Measurements from ENCODE around the gene ZFP91. TPM values are rescaled to one million over a fixed set of nuclear protein-coding genes. Genes with fewer than 3 reads are reported as not detected.

The ZFP91 gene
- total and polyA plus RNA-seq, 9 of the 15 experiments (the other 6 are each of a cell fraction or from before 2014, with no cell fraction given) = 17.6 to 58.3 (median 34.0) TPM

- H3K9ac ChIP-seq (ENCODE audit: insufficient read depth in 1 of 2, low read depth in 2 of 2, low read length in 2 of 2) = no peak overlapping the region
- WGBS (ENCODE audit: insufficient coverage, low coverage, missing lambda C conversion rate) = 6% methylated on average over 2 of the region's 2 CpGs
- no peak for DNase-seq (ENCODE audit: extremely low read depth in 1 of 4, low spot score in 3 of 4)
- no peak overlapping the region for H2AFZ ChIP-seq (ENCODE audit: low read depth, low read length)
- H3K9me1 ChIP-seq (ENCODE audit: control insufficient read depth, insufficient read depth, low read length) = no peaks in the 10 kb centered on the region
- in situ Hi-C loops (cut with MboI) (no loop called here), intact Hi-C loops (cut with micrococcal nuclease) (no loop called here)
- H3K4me3 ChIP-seq = no peak overlapping the region
- no peak overlapping the region for H3K4me2 ChIP-seq (ENCODE audit: insufficient read depth, low read length)
- no peaks in the 10 kb centered on the region for H3K36me3 ChIP-seq (ENCODE audit: control insufficient read depth, insufficient read depth, low read length)
- H3K27me3 ChIP-seq (ENCODE audit: control insufficient read depth in 2 of 2, insufficient read depth in 2 of 2, low read length in 2 of 2) = no peaks in the 10 kb centered on the region
- no peak overlapping the region for H3K27ac ChIP-seq (ENCODE audit: extremely low read depth, low read depth, low read length)
- no peak for TF ChIP-seq TAL1 (IDR thresholded peaks at IDR 0.05)
- TF ChIP-seq E2F8 (IDR thresholded peaks at IDR 0.05; ENCODE audit: low read depth, partially characterized antibody) = no peak
- TF ChIP-seq GMEB1 (CRISPR knock-in tag; IDR thresholded peaks at IDR 0.05) = no peak
- no peak for TF ChIP-seq BRCA1 (IDR thresholded peaks at IDR 0.05)
- TF ChIP-seq BRCA1 (CRISPR knock-in tag; IDR thresholded peaks at IDR 0.05) = no peak
- TF ChIP-seq ZNF224 (CRISPR knock-in tag; IDR thresholded peaks at IDR 0.05) = no peak
- no peak for TF ChIP-seq YY1 (IDR thresholded peaks at IDR 0.05; ENCODE audit: borderline replicate concordance in 1 of 3, control insufficient read depth in 1 of 3, extremely low read depth in 1 of 3, insufficient read depth in 3 of 3, insufficient read length in 1 of 3, insufficient replicate concordance in 2 of 3, low read depth in 1 of 3, low read length in 2 of 3)
- no peak for TF ChIP-seq POLR3G (IDR thresholded peaks at IDR 0.05; ENCODE audit: extremely low read depth, insufficient read length, insufficient replicate concordance)
- TF ChIP-seq MLX (CRISPR knock-in tag; conservative IDR thresholded peaks at IDR 0.05) = no peak
- no peak for TF ChIP-seq CBX8 (IDR thresholded peaks at IDR 0.05; ENCODE audit: borderline replicate concordance, extremely low read depth, low read depth, low read length, poor library complexity, severe bottlenecking)
- TF ChIP-seq EP300 (IDR thresholded peaks at IDR 0.05; ENCODE audit: low read length) = no peak
- no peaks in the 10 kb centered on the region for H4K20me1 ChIP-seq (replicated peaks; ENCODE audit: control insufficient read depth, insufficient read depth, low read length)
- no peaks in the 10 kb centered on the region for H3K9me3 ChIP-seq (replicated peaks; ENCODE audit: control insufficient read depth, insufficient read depth, low read depth, low read length)
- no peak for ATAC-seq
- no TSS peak for BruUV-seq (replicated peaks)
- ChIA-PET CTCF (ENCODE audit: low intra/inter-chr PET ratio) (no interaction called here), POLR2A (no interaction called here)
- H3K4me1 ChIP-seq (replicated peaks in 1 of 2; ENCODE audit: control insufficient read depth in 2 of 2, insufficient read depth in 2 of 2, low read length in 2 of 2) = no peaks in the 10 kb centered on the region
- no peak for FAIRE-seq
- H3K79me2 ChIP-seq (ENCODE audit: control insufficient read depth, insufficient read depth, low read length) = no peaks in the 10 kb centered on the region
Measured at GRCh38 chr11:58659404-58659803, 80.5 kb downstream of the ZFP91 start.

Measured in K562 (cell line).